Heart left ventricle (tissue), 13 donors: ENCODE measurements around the gene HMGCLL1.

Source experiments
- POLR2A ChIP-seq, 2 donors: fragments of 450-650 bp; IDR thresholded peaks; one replicate each; pipeline ENCODE4 v1.6.1; 2017; ENCODE audit warnings: antibody characterized with exemption in 2 of 2, mild to moderate bottlenecking in 2 of 2, moderate library complexity in 2 of 2
- TF ChIP-seq, protein P1 (sequence below), 12 donors: fragments of 200-600 bp; sonication (generic) in 4 of 12; IDR thresholded peaks; one replicate each; pipeline versions ENCODE4 v1.5.0 to v1.8.0; 2018 to 2022; ENCODE audit warnings: antibody characterized with exemption in 12 of 12, mild to moderate bottlenecking in 5 of 12
- donor health status: ischemic (EF 13 %, LVEDD 7.1; RV severe dilation, severe dysfunction).
- donor health status: DM: no; HTN: yes; CAD: no.
- donor health status: DM: no; HTN: no; CAD: no.
- donor health status: ischemic (EF 25% LVEDD 6.9; RV normal size, moderate dysfunction).
- donor health status: ischemic (EF 25% LVEDD 5.7; RV mildly dilated, moderate dysfunction).
- donor health status: ischemic (EF 35%, LVEDD 5.7; RV mildly dilated, moderate dysfunction).
- donor health status: nonischemic (EF 11% LVEDD 7.7; RV severe dilation, severe dysfunction).
- donor health status: DM: yes; HTN: yes; CAD: no.
- donor health status: PGD.
- donor health status: ischemic (EF 29% LVEDD 5.4; RV normal size, mild dysfunction).
- donor health status: nonischemic (EF 23%, LVEDD 6.1; RV moderate dilation, normal function).

DNA sequence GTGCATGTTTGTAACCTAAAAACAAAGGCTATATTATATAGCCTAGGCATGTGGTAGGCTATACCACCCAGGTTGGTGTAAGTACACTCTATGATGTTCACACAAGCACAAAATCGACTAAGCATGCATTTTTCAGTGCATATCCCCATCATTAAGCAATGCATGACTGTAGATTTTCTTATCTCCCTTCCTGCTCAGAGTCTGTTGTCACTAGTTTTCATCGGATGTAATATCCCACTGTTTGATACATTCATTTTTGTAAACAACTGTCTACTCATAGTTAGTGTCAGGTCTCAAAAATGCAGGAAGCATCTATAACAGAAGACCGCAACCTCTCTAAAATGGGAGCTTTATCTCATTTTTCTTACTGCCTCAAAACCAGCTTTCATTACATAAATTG lies 181.0 kb downstream of the HMGCLL1 start:
- TF ChIP-seq, protein P1, sequence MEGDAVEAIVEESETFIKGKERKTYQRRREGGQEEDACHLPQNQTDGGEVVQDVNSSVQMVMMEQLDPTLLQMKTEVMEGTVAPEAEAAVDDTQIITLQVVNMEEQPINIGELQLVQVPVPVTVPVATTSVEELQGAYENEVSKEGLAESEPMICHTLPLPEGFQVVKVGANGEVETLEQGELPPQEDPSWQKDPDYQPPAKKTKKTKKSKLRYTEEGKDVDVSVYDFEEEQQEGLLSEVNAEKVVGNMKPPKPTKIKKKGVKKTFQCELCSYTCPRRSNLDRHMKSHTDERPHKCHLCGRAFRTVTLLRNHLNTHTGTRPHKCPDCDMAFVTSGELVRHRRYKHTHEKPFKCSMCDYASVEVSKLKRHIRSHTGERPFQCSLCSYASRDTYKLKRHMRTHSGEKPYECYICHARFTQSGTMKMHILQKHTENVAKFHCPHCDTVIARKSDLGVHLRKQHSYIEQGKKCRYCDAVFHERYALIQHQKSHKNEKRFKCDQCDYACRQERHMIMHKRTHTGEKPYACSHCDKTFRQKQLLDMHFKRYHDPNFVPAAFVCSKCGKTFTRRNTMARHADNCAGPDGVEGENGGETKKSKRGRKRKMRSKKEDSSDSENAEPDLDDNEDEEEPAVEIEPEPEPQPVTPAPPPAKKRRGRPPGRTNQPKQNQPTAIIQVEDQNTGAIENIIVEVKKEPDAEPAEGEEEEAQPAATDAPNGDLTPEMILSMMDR (IDR thresholded peaks at IDR 0.05), result no peak
- no peak for TF ChIP-seq POLR2A (IDR thresholded peaks at IDR 0.05)
